Astrocyte of the cerebellum (primary cell): Measurements from ENCODE around the gene PSMB3.

Source experiments
- DNase-seq: peaks from one replicate; pipeline ENCODE4 v3.0.0-alpha.2; 2011; ENCODE audit warnings: low read depth
- H3K4me3 ChIP-seq: 2 replicates; pipeline ENCODE4 v1.5.1; 2011; ENCODE audit warnings: mild to moderate bottlenecking, low read depth, low read length, moderate library complexity
- CTCF ChIP-seq: IDR thresholded peaks from 2 replicates; pipeline ENCODE4 v1.5.1; 2012; ENCODE audit warnings: low read length, low read depth, moderate library complexity, mild to moderate bottlenecking; ENCODE audit errors: missing control alignments
- in situ Hi-C: cut with HindIII; loops from 2 replicates; pipeline ENCODE4 v1.10.0; 2017; ENCODE audit warnings: low sequenced_read_pairs

The PSMB3 gene

GRCh38 chr17:38741461-38741860 lies 11.1 kb upstream of the PSMB3 start:
- DNase-seq = no peak
- in situ Hi-C loops = no loop called here
- TF ChIP-seq CTCF = no peak
- no peak overlapping the region for H3K4me3 ChIP-seq

GRCh38 chr17:38741921-38742410 lies 10.6 kb upstream of the PSMB3 start:
- DNase-seq = peak; percentile 55
- in situ Hi-C loops = no loop called here
- H3K4me3 ChIP-seq = no peak overlapping the region
- no peak for TF ChIP-seq CTCF

GRCh38 chr17:38742411-38743308 lies 9.9 kb upstream of the PSMB3 start:
- no peak overlapping the region for H3K4me3 ChIP-seq
- peak; percentile 91 for DNase-seq
- TF ChIP-seq CTCF = no peak
- in situ Hi-C loops = no loop called here

- in situ Hi-C loops = no loop called here
- no peak for DNase-seq
Observed at GRCh38 chr17:38743556-38744171, 8.9 kb upstream of the PSMB3 start.

GRCh38 chr17:38745545-38745944 lies 7.0 kb upstream of the PSMB3 start:
- DNase-seq = no peak
- in situ Hi-C loops = no loop called here
- TF ChIP-seq CTCF = no peak
- peak overlapping the region; percentile 93 for H3K4me3 ChIP-seq

More at GRCh38 chr17:38743556-38744171, 8.9 kb upstream of the PSMB3 start:
- TF ChIP-seq CTCF = no peak
- no peak overlapping the region for H3K4me3 ChIP-seq

- TF ChIP-seq CTCF = no peak
- peak overlapping the region; percentile 93 for H3K4me3 ChIP-seq
- DNase-seq = no peak
- in situ Hi-C loops = no loop called here
Observed at GRCh38 chr17:38746004-38746848, 6.3 kb upstream of the PSMB3 start.
